ENCODE measurements around the gene ADAMTSL3.

Gene ADAMTSL3

DNA sequence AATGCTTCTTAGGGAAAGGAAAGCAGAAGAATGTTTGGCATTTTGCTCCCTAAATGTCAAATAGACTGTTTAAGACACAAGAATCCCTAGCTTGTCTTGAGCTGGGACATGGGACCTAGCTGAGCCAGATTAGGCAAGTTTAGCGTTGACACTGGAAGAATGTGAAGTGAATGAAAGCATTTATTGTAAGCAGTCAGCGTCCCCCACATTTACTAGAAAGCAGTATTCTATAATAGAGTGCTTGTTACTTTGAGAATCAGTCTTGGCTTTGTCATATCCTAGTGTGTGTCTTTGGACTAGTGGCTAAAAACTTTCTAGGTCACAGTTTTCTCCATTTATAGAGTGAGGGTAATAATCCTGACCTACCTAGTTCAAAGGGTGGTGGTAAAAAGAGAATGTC is 161.6 kb downstream of the ADAMTSL3 start:
- TF ChIP-seq, protein P1, sequence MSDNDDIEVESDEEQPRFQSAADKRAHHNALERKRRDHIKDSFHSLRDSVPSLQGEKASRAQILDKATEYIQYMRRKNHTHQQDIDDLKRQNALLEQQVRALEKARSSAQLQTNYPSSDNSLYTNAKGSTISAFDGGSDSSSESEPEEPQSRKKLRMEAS (IDR thresholded peaks at IDR 0.05), result no peak
- no peak for TF ChIP-seq FOXM1 (IDR thresholded peaks at IDR 0.05; ENCODE audit: borderline replicate concordance, low read depth)
- TF ChIP-seq NFIC (IDR thresholded peaks at IDR 0.05), result no peak
- TF ChIP-seq CEBPB (IDR thresholded peaks at IDR 0.05), result no peak
- TF ChIP-seq TAF1 (IDR thresholded peaks at IDR 0.05; ENCODE audit: low read depth), result no peak
- no peak for TF ChIP-seq YY1 (IDR thresholded peaks at IDR 0.05; ENCODE audit: low read depth)
- no peak for TF ChIP-seq RAD21 (IDR thresholded peaks at IDR 0.05; ENCODE audit: low read depth)

DNA sequence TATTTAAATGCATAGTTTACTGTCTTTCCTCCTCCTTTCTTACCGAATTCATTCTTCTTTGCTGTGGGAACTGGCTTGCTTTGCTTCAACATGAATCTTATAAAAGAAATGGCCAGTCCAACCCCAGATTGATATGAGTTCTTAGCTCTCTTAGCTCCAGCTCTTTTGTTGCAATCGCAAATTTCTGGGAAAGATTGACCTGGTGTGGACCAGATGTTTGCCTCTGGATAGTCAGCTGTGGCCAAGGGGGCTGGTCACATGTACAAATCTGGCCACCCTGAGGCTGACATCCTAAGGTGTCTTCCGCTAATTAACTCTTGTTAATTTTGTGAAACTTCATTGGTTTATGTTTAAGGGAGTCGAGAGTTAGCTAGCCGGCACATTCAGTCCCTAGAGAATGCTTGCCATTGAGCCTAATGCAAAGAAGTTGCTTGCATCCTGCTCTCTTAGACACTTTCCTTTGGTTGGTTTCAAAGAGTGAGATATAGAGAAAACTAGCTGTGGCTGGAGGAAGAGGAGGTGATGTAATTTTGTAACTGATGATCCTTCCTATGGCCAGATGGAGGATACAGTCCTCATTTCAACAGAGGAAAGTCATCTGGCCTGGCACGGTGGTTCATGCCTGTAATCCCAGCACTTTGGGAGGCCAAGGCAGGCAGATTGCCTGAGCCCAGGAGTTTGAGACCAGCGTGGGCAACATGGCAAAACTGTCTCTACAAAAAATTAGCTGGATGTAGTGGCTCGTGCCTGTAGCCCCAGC is 162.4 kb downstream of the ADAMTSL3 start:
- TF ChIP-seq CREB1 (IDR thresholded peaks at IDR 0.05; ENCODE audit: low read depth) (no peak), TAF1 (IDR thresholded peaks at IDR 0.05; ENCODE audit: low read depth) (no peak), TCF12 (IDR thresholded peaks at IDR 0.05; ENCODE audit: low read depth) (no peak), ZBTB7A (IDR thresholded peaks at IDR 0.05; ENCODE audit: low read depth) (no peak), FOXM1 (IDR thresholded peaks at IDR 0.05; ENCODE audit: borderline replicate concordance, low read depth) (no peak), NFIC (IDR thresholded peaks at IDR 0.05) (no peak), EP300 (IDR thresholded peaks at IDR 0.05; ENCODE audit: borderline replicate concordance) (no peak), EGR1 (IDR thresholded peaks at IDR 0.05) (no peak), CEBPB (IDR thresholded peaks at IDR 0.05) (no peak), YY1 (IDR thresholded peaks at IDR 0.05; ENCODE audit: low read depth) (no peak), TEAD4 (IDR thresholded peaks at IDR 0.05) (no peak)
- TF ChIP-seq, protein P1 (IDR thresholded peaks at IDR 0.05), result no peak
- TF ChIP-seq, protein P2, sequence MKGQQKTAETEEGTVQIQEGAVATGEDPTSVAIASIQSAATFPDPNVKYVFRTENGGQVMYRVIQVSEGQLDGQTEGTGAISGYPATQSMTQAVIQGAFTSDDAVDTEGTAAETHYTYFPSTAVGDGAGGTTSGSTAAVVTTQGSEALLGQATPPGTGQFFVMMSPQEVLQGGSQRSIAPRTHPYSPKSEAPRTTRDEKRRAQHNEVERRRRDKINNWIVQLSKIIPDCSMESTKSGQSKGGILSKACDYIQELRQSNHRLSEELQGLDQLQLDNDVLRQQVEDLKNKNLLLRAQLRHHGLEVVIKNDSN (IDR thresholded peaks at IDR 0.05), result no peak
- TF ChIP-seq, protein P3, sequence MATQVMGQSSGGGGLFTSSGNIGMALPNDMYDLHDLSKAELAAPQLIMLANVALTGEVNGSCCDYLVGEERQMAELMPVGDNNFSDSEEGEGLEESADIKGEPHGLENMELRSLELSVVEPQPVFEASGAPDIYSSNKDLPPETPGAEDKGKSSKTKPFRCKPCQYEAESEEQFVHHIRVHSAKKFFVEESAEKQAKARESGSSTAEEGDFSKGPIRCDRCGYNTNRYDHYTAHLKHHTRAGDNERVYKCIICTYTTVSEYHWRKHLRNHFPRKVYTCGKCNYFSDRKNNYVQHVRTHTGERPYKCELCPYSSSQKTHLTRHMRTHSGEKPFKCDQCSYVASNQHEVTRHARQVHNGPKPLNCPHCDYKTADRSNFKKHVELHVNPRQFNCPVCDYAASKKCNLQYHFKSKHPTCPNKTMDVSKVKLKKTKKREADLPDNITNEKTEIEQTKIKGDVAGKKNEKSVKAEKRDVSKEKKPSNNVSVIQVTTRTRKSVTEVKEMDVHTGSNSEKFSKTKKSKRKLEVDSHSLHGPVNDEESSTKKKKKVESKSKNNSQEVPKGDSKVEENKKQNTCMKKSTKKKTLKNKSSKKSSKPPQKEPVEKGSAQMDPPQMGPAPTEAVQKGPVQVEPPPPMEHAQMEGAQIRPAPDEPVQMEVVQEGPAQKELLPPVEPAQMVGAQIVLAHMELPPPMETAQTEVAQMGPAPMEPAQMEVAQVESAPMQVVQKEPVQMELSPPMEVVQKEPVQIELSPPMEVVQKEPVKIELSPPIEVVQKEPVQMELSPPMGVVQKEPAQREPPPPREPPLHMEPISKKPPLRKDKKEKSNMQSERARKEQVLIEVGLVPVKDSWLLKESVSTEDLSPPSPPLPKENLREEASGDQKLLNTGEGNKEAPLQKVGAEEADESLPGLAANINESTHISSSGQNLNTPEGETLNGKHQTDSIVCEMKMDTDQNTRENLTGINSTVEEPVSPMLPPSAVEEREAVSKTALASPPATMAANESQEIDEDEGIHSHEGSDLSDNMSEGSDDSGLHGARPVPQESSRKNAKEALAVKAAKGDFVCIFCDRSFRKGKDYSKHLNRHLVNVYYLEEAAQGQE (IDR thresholded peaks at IDR 0.05; ENCODE audit: low read depth), result no peak

DNA sequence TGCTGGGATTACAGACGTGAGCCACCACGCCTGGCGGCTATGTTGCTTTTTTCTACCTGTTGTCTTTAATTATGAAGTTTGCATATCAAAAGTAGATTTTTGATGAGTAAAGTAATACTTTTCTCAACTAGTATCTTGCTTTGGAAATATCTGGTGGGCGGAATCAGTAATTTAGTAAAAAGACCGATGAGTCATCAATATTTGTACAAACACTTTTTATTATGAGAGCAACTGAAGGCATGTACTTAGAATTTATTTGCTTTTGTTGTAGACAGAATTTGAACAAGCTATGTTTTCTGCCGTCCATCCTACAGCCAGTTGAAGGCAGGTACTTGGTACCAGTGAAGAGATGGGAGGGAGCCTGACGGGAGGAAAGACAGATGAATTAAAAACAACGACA is 164.7 kb downstream of the ADAMTSL3 start:
- TF ChIP-seq CREB1 (IDR thresholded peaks at IDR 0.05; ENCODE audit: low read depth) (no peak), NFIC (IDR thresholded peaks at IDR 0.05) (no peak), CEBPB (IDR thresholded peaks at IDR 0.05) (no peak), EP300 (IDR thresholded peaks at IDR 0.05; ENCODE audit: borderline replicate concordance) (no peak), EGR1 (IDR thresholded peaks at IDR 0.05) (no peak), ZBTB7A (IDR thresholded peaks at IDR 0.05; ENCODE audit: low read depth) (no peak), TEAD4 (IDR thresholded peaks at IDR 0.05) (no peak), TAF1 (IDR thresholded peaks at IDR 0.05; ENCODE audit: low read depth) (no peak), RAD21 (IDR thresholded peaks at IDR 0.05; ENCODE audit: low read depth) (no peak), FOXM1 (IDR thresholded peaks at IDR 0.05; ENCODE audit: borderline replicate concordance, low read depth) (no peak), TCF12 (IDR thresholded peaks at IDR 0.05; ENCODE audit: low read depth) (no peak), YY1 (IDR thresholded peaks at IDR 0.05; ENCODE audit: low read depth) (no peak)
- TF ChIP-seq, protein P2 (IDR thresholded peaks at IDR 0.05), result no peak
- TF ChIP-seq, protein P1 (IDR thresholded peaks at IDR 0.05), result no peak

DNA sequence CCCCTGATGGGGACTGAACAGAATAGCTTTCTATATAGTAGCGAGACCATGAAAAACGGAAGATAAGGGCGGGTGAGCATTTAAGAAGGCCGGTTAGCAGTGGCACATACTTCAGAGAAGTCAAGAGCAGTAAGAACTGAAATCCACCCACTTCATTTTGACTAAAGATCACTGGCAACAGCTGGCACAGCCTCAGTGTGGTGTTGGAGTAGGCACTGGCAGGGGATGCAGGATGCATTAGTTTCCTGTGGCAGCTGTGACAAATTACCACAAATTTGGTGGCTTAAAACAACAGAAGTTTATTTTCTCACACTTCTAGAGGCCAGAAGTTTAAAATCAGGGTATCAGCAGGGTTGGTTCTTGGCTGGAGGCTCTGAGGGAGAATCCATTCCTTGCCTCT is 176.5 kb downstream of the ADAMTSL3 start:
- no peak for TF ChIP-seq EGR1 (IDR thresholded peaks at IDR 0.05)
- TF ChIP-seq, protein P3 (IDR thresholded peaks at IDR 0.05; ENCODE audit: low read depth), result no peak
- no peak for TF ChIP-seq RAD21 (IDR thresholded peaks at IDR 0.05; ENCODE audit: low read depth)
- TF ChIP-seq FOXM1 (IDR thresholded peaks at IDR 0.05; ENCODE audit: borderline replicate concordance, low read depth), result no peak
- TF ChIP-seq TCF12 (IDR thresholded peaks at IDR 0.05; ENCODE audit: low read depth), result no peak
- TF ChIP-seq ZBTB7A (IDR thresholded peaks at IDR 0.05; ENCODE audit: low read depth), result no peak
- no peak for TF ChIP-seq TEAD4 (IDR thresholded peaks at IDR 0.05)
- TF ChIP-seq CEBPB (IDR thresholded peaks at IDR 0.05), result no peak
- TF ChIP-seq, protein P2 (IDR thresholded peaks at IDR 0.05), result no peak
- TF ChIP-seq, protein P1 (IDR thresholded peaks at IDR 0.05), result no peak
- TF ChIP-seq YY1 (IDR thresholded peaks at IDR 0.05; ENCODE audit: low read depth), result no peak
- no peak for TF ChIP-seq EP300 (IDR thresholded peaks at IDR 0.05; ENCODE audit: borderline replicate concordance)
- no peak for TF ChIP-seq CREB1 (IDR thresholded peaks at IDR 0.05; ENCODE audit: low read depth)
- TF ChIP-seq TAF1 (IDR thresholded peaks at IDR 0.05; ENCODE audit: low read depth), result no peak
- no peak for TF ChIP-seq NFIC (IDR thresholded peaks at IDR 0.05)
